ENCODE data around the gene RGL1. TPM values are rescaled to one million over a fixed set of nuclear protein-coding genes. Genes with fewer than 3 reads are reported as not detected.

The RGL1 gene
- total RNA-seq, 1 experiment from 2014 or later = 1.3 TPM

DNA sequence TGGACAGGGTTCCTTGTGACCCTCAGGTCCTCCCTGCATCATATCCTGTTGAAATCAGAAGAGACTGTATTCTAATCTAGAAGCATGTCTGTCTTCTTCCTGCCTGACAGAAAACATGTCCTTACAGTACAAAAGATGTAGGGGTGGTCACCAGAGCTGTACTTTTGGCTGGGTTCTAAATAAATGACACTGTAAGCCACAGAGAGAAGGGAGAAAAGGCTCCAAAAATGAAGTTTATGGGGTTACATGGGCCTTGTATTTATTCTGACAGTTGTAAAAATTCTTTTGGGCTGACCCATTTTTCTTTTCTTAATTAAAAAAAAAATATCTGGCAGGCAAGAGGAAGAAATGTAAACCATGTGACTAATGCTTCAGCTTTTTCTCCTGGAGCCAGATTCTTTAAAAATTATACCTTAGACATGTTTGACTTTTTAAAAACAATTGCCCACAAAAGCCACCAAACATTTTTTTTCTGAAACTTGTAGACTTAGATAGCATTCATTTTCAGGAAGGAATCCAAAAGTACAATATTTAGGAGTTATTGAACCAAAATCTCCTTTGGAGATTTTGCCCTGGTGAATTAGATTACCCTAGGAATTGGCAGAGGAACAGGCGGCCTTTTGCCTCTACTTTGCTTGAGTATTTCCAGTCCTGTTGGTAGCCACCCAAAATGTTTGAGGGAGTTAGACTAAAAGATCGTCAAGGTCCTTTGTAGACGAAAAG, 17.1 kb downstream of the RGL1 start:
- H3K4me3 ChIP-seq (replicated peaks in 1 of 2; ENCODE audit: low read depth in 1 of 2, low read length in 2 of 2) = no peak overlapping the region
- no peak overlapping the region for H3K9ac ChIP-seq (ENCODE audit: low read length)
- H3K36me3 ChIP-seq (ENCODE audit: control insufficient read depth in 1 of 2, insufficient read depth in 2 of 2, low read length in 2 of 2) = no peaks in the 10 kb centered on the region
- no peak overlapping the region for H2AFZ ChIP-seq (ENCODE audit: low read depth, low read length, poor library complexity, severe bottlenecking)
- ATAC-seq (no peak), DNase-seq (ENCODE audit: low read depth, low spot score) (no peak)
- H3K4me2 ChIP-seq (ENCODE audit: low read length) = no peak overlapping the region
- no peak overlapping the region for H3K27ac ChIP-seq (ENCODE audit: low read depth, low read length)
- intact Hi-C loops (cut with micrococcal nuclease) = no loop called here
- no peaks in the 10 kb centered on the region for H3K9me2 ChIP-seq (ENCODE audit: insufficient read depth)
- no peaks in the 10 kb centered on the region for H3K27me3 ChIP-seq (ENCODE audit: insufficient read depth, low read length)
- no peak for TF ChIP-seq EZH2phosphoT487 (IDR thresholded peaks at IDR 0.05; ENCODE audit: borderline replicate concordance)
- no peak for TF ChIP-seq SIN3A (IDR thresholded peaks at IDR 0.05; ENCODE audit: low read depth)
- TF ChIP-seq ZNF274 (IDR thresholded peaks at IDR 0.05; ENCODE audit: low read depth, low read length) = no peak
- TF ChIP-seq, protein P1, sequence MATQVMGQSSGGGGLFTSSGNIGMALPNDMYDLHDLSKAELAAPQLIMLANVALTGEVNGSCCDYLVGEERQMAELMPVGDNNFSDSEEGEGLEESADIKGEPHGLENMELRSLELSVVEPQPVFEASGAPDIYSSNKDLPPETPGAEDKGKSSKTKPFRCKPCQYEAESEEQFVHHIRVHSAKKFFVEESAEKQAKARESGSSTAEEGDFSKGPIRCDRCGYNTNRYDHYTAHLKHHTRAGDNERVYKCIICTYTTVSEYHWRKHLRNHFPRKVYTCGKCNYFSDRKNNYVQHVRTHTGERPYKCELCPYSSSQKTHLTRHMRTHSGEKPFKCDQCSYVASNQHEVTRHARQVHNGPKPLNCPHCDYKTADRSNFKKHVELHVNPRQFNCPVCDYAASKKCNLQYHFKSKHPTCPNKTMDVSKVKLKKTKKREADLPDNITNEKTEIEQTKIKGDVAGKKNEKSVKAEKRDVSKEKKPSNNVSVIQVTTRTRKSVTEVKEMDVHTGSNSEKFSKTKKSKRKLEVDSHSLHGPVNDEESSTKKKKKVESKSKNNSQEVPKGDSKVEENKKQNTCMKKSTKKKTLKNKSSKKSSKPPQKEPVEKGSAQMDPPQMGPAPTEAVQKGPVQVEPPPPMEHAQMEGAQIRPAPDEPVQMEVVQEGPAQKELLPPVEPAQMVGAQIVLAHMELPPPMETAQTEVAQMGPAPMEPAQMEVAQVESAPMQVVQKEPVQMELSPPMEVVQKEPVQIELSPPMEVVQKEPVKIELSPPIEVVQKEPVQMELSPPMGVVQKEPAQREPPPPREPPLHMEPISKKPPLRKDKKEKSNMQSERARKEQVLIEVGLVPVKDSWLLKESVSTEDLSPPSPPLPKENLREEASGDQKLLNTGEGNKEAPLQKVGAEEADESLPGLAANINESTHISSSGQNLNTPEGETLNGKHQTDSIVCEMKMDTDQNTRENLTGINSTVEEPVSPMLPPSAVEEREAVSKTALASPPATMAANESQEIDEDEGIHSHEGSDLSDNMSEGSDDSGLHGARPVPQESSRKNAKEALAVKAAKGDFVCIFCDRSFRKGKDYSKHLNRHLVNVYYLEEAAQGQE (IDR thresholded peaks at IDR 0.05; ENCODE audit: low read depth) = no peak
- TF ChIP-seq SP1 (IDR thresholded peaks at IDR 0.05; ENCODE audit: low read depth) = no peak
- no peak for TF ChIP-seq CEBPB (IDR thresholded peaks at IDR 0.05; ENCODE audit: low read depth)
- no peak for TF ChIP-seq POLR2A (IDR thresholded peaks at IDR 0.05; ENCODE audit: borderline replicate concordance, extremely low read depth, insufficient read depth, insufficient read length)
- TF ChIP-seq EGR1 (IDR thresholded peaks at IDR 0.05; ENCODE audit: low read depth) = no peak
- no peak for TF ChIP-seq EZH2 (IDR thresholded peaks at IDR 0.05)
- TF ChIP-seq ZFX (IDR thresholded peaks at IDR 0.05) = no peak
- no peak for TF ChIP-seq ELF1 (IDR thresholded peaks at IDR 0.05; ENCODE audit: borderline replicate concordance, low read depth)
- TF ChIP-seq RAD21 (IDR thresholded peaks at IDR 0.05; ENCODE audit: low read depth) = no peak
- TF ChIP-seq, protein P2, sequence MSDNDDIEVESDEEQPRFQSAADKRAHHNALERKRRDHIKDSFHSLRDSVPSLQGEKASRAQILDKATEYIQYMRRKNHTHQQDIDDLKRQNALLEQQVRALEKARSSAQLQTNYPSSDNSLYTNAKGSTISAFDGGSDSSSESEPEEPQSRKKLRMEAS (IDR thresholded peaks at IDR 0.05) = no peak
- no TSS peak for BruUV-seq (replicated peaks)
- ChIA-PET CTCF (no interaction called here), POLR2A (no interaction called here), RAD21 (ENCODE audit: low non-redundant PET in 1 of 2, low total read pairs in 2 of 2, uncharacterized antibody in 2 of 2, unreplicated experiment in 2 of 2) (no interaction called here)
- H3K4me1 ChIP-seq (ENCODE audit: control insufficient read depth in 1 of 2, insufficient read depth in 2 of 2, low read length in 2 of 2) = no peaks in the 10 kb centered on the region
- H3K9me3 ChIP-seq (ENCODE audit: control insufficient read depth in 1 of 2, insufficient read depth in 1 of 2, low read depth in 1 of 2, low read length in 2 of 2) = no peaks in the 10 kb centered on the region
- no peaks in the 10 kb centered on the region for H3K79me2 ChIP-seq (ENCODE audit: insufficient read depth, low read length)
- H4K20me1 ChIP-seq (ENCODE audit: insufficient read depth) = no peaks in the 10 kb centered on the region
